ENCODE data around the gene COPS3.
A peak's percentile ranks its signal among the peaks of the same experiment; 100 is the strongest.

COPS3 gene

DNA sequence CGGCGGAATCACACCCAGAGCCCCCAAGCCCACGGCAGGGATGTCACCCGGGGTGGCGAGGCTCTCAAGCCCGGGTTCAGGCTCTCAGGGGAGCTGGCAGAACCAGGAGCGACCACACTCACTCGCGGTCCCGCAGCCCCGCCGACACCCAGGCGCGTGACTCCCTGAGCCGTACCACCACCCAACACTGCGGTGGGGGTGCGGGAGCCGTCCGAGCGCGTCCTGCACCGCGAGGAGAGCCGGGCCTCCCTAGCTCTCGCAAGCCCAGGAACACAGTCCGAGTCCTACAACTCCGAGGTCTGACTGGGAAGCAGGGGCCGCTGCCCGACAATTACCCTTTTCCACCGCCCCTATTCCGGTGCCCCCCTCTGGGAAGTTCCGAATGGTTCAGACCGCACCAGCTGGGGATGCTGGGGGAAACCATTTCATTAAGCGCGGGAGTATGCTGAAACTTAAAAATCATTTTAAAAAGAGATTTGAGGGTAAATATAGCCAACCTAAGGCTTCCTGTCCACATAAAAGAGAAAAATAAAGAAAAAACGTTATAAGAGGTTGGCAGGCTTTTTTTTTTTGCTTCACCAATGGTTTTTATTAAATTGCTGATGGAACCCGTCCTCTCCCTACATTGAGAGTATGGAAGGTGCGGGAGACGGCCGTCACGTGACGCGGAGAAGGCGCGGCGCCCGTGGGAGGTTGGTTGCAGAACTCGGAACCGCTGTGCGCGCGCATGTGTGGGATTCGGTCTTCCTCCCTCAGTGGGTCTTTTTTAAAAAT is 43.8 kb downstream of the COPS3 start, which contains the start of gene FLCN:
FLCN (minus strand) TSS at position 143 of the 774 bp plus-strand sequence. CDS start 9,031 bp downstream, outside the sequence.
- peak within 1 kb of the TSS; percentile 94 to 96 for H3K14ac ChIP-seq (ENCODE audit: low read length in 2 of 2)
- peak within 1 kb of the TSS in 1 of 2 experiments; percentile 78 for H3K23ac ChIP-seq (ENCODE audit: low read length in 2 of 2)
- H2BK12ac ChIP-seq (ENCODE audit: low read length in 2 of 2): peak within 1 kb of the TSS; percentile 82 to 95
- peak within 1 kb of the TSS; percentile 17 for H2AK5ac ChIP-seq (ENCODE audit: low read length, severe bottlenecking)
- H2BK120ac ChIP-seq (ENCODE audit: low read depth, low read length): peak within 1 kb of the TSS; percentile 100
- H2AFZ ChIP-seq (ENCODE audit: low read depth, low read length): no peak within 1 kb of the TSS
- peak within 1 kb of the TSS; percentile 90 to 98 for H3K4ac ChIP-seq (ENCODE audit: low read depth in 1 of 2, low read length in 2 of 2)
- peak within 1 kb of the TSS; percentile 98 for H2BK15ac ChIP-seq (ENCODE audit: low read depth, poor library complexity, severe bottlenecking)
- H3K9ac ChIP-seq (ENCODE audit: low read length): peak within 1 kb of the TSS; percentile 99
- H3K18ac ChIP-seq (ENCODE audit: low read depth in 1 of 2, low read length in 2 of 2): peak within 1 kb of the TSS; percentile 92 to 99
- H2BK5ac ChIP-seq (ENCODE audit: low read depth, low read length, poor library complexity, severe bottlenecking): peak within 1 kb of the TSS; percentile 100
- peak within 1 kb of the TSS; percentile 97 to 100 for H3K4me3 ChIP-seq (ENCODE audit: insufficient read depth in 1 of 2, low read depth in 1 of 2, low read length in 2 of 2)
- DNase-seq: peak; percentile 93
- peaks cover 9 to 12% of the 10 kb centered on the region in 2 experiments for H3K36me3 ChIP-seq (ENCODE audit: control insufficient read depth in 1 of 2, insufficient read depth in 2 of 2, low read depth in 1 of 2, low read length in 2 of 2)
- peak within 1 kb of the TSS; percentile 91 for H3K27ac ChIP-seq (ENCODE audit: low read length, poor library complexity, severe bottlenecking)
- peak within 1 kb of the TSS; percentile 100 for H4K91ac ChIP-seq (ENCODE audit: low read length)
- WGBS: under 1% methylated on average over 53 of the region's 53 CpGs
- H3K4me1 ChIP-seq (ENCODE audit: control insufficient read depth, insufficient read depth, low read depth, low read length): peaks cover 18% of the 10 kb centered on the region
- no peaks in the 10 kb centered on the region for H3K79me1 ChIP-seq (replicated peaks; ENCODE audit: low read length, poor library complexity, severe bottlenecking)
- peak within 1 kb of the TSS; percentile 80 for H3K4me2 ChIP-seq (ENCODE audit: low read length, poor library complexity, severe bottlenecking)
- H3K9me3 ChIP-seq (ENCODE audit: control insufficient read depth, low read length): no peaks in the 10 kb centered on the region
- no peaks in the 10 kb centered on the region for H3K27me3 ChIP-seq (ENCODE audit: control insufficient read depth in 1 of 2, insufficient read depth in 1 of 2, low read length in 2 of 2)
- H4K8ac ChIP-seq (ENCODE audit: low read length): peak within 1 kb of the TSS; percentile 100

GRCh38 chr17:17236295-17237025 is 44.6 kb downstream of the COPS3 start:
- Histone ChIP-seq H4K8ac (ENCODE audit: low read length) (peak overlapping the region; percentile 100), H4K91ac (ENCODE audit: low read length) (peak overlapping the region; percentile 100), H3K4me2 (ENCODE audit: low read length, poor library complexity, severe bottlenecking) (peak overlapping the region; percentile 62), H3K9ac (ENCODE audit: low read length) (peak overlapping the region; percentile 99), H3K27ac (ENCODE audit: low read length, poor library complexity, severe bottlenecking) (peak overlapping the region; percentile 91), H3K18ac (ENCODE audit: low read depth in 1 of 2, low read length in 2 of 2) (peak overlapping the region; percentile 92 to 99), H3K23ac (ENCODE audit: low read length in 2 of 2) (peak overlapping the region in 1 of 2 experiments; percentile 78), H3K9me3 (ENCODE audit: control insufficient read depth, low read length) (no peaks in the 10 kb centered on the region), H2BK12ac (ENCODE audit: low read length in 2 of 2) (peak overlapping the region in 1 of 2 experiments; percentile 37), H2BK15ac (ENCODE audit: low read depth, poor library complexity, severe bottlenecking) (peak overlapping the region; percentile 98), H3K79me1 (replicated peaks; ENCODE audit: low read length, poor library complexity, severe bottlenecking) (peaks cover 2% of the 10 kb centered on the region), H3K4ac (ENCODE audit: low read depth in 1 of 2, low read length in 2 of 2) (peak overlapping the region; percentile 90 to 98), H3K4me1 (ENCODE audit: control insufficient read depth, insufficient read depth, low read depth, low read length) (peaks cover 26% of the 10 kb centered on the region), H2AK5ac (ENCODE audit: low read length, severe bottlenecking) (peak overlapping the region; percentile 17), H3K27me3 (ENCODE audit: control insufficient read depth in 1 of 2, insufficient read depth in 1 of 2, low read length in 2 of 2) (no peaks in the 10 kb centered on the region), H3K14ac (ENCODE audit: low read length in 2 of 2) (peak overlapping the region in 1 of 2 experiments; percentile 96), H3K4me3 (ENCODE audit: insufficient read depth in 1 of 2, low read depth in 1 of 2, low read length in 2 of 2) (peak overlapping the region; percentile 97 to 100), H2AFZ (ENCODE audit: low read depth, low read length) (no peak overlapping the region), H2BK5ac (ENCODE audit: low read depth, low read length, poor library complexity, severe bottlenecking) (peak overlapping the region; percentile 100), H3K36me3 (ENCODE audit: control insufficient read depth in 1 of 2, insufficient read depth in 2 of 2, low read depth in 1 of 2, low read length in 2 of 2) (peaks cover 13 to 14% of the 10 kb centered on the region in 2 experiments), H2BK120ac (ENCODE audit: low read depth, low read length) (peak overlapping the region; percentile 100)
- WGBS: 2% methylated on average over 31 of the region's 31 CpGs
- DNase-seq: peak; percentile 62

- no peak overlapping the region for H2BK15ac ChIP-seq (ENCODE audit: low read depth, poor library complexity, severe bottlenecking)
- WGBS: 72% methylated on average over 19 of the region's 19 CpGs
- H3K79me1 ChIP-seq (replicated peaks; ENCODE audit: low read length, poor library complexity, severe bottlenecking): peaks cover 7% of the 10 kb centered on the region
- H2AFZ ChIP-seq (ENCODE audit: low read depth, low read length): no peak overlapping the region
- H3K9ac ChIP-seq (ENCODE audit: low read length): peak overlapping the region; percentile 99
- peak overlapping the region; percentile 91 for H3K27ac ChIP-seq (ENCODE audit: low read length, poor library complexity, severe bottlenecking)
- no peak overlapping the region for H4K8ac ChIP-seq (ENCODE audit: low read length)
- H3K14ac ChIP-seq (ENCODE audit: low read length in 2 of 2): peak overlapping the region in 1 of 2 experiments; percentile 96
- peaks cover 26% of the 10 kb centered on the region for H3K4me1 ChIP-seq (ENCODE audit: control insufficient read depth, insufficient read depth, low read depth, low read length)
- peak overlapping the region; percentile 62 for H3K4me2 ChIP-seq (ENCODE audit: low read length, poor library complexity, severe bottlenecking)
- no peak overlapping the region for H3K18ac ChIP-seq (ENCODE audit: low read depth in 1 of 2, low read length in 2 of 2)
- no peak overlapping the region for H2BK120ac ChIP-seq (ENCODE audit: low read depth, low read length)
- H3K23ac ChIP-seq (ENCODE audit: low read length in 2 of 2): no peak overlapping the region
- H2BK12ac ChIP-seq (ENCODE audit: low read length in 2 of 2): peak overlapping the region in 1 of 2 experiments; percentile 34
- no peak overlapping the region for H3K4ac ChIP-seq (ENCODE audit: low read depth in 1 of 2, low read length in 2 of 2)
- H2AK5ac ChIP-seq (ENCODE audit: low read length, severe bottlenecking): no peak overlapping the region
- DNase-seq: peak; percentile 49
- no peak overlapping the region for H4K91ac ChIP-seq (ENCODE audit: low read length)
- peaks cover 23 to 24% of the 10 kb centered on the region in 2 experiments for H3K36me3 ChIP-seq (ENCODE audit: control insufficient read depth in 1 of 2, insufficient read depth in 2 of 2, low read depth in 1 of 2, low read length in 2 of 2)
- peak overlapping the region; percentile 97 to 100 for H3K4me3 ChIP-seq (ENCODE audit: insufficient read depth in 1 of 2, low read depth in 1 of 2, low read length in 2 of 2)
- H3K27me3 ChIP-seq (ENCODE audit: control insufficient read depth in 1 of 2, insufficient read depth in 1 of 2, low read length in 2 of 2): no peaks in the 10 kb centered on the region
- H2BK5ac ChIP-seq (ENCODE audit: low read depth, low read length, poor library complexity, severe bottlenecking): peak overlapping the region; percentile 40
- H3K9me3 ChIP-seq (ENCODE audit: control insufficient read depth, low read length): no peaks in the 10 kb centered on the region
Measured at GRCh38 chr17:17235212-17236174, 45.6 kb downstream of the COPS3 start.

Measured in mesenchymal stem cell (in vitro differentiated cells and primary cell).